ENCODE measurements around the gene OR52E1. TPM values are rescaled to one million over a fixed set of nuclear protein-coding genes. Genes with fewer than 3 reads are reported as not detected.

Gene OR52E1
- total RNA-seq, 4 donors from 2014 or later: not detected

DNA sequence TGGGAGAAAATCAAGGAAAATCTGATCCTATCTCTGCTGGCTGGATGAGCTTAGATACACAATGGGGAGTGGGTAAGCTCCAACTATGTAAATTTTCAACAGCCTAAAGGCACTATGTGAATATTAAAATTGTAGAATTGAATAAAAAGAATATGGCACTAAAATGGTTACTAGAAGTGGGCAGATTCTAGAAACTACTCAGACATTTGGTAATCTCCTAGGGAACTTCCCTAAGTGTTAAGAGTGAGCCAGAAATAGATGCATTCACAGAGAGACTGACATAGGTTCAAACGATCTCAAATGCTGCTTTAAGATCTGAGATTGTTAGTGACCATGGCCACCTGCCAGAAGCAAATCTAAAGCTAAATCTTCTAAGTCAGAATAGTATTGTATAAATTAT is 4.3 kb upstream of the OR52E1 start:
- H3K4me1 ChIP-seq: no peaks in the 10 kb centered on the region
- H3K36me3 ChIP-seq: no peaks in the 10 kb centered on the region
- H3K27ac ChIP-seq: no peak overlapping the region
- no peak for TF ChIP-seq POLR2A (IDR thresholded peaks at IDR 0.05)
- TF ChIP-seq, protein P1, sequence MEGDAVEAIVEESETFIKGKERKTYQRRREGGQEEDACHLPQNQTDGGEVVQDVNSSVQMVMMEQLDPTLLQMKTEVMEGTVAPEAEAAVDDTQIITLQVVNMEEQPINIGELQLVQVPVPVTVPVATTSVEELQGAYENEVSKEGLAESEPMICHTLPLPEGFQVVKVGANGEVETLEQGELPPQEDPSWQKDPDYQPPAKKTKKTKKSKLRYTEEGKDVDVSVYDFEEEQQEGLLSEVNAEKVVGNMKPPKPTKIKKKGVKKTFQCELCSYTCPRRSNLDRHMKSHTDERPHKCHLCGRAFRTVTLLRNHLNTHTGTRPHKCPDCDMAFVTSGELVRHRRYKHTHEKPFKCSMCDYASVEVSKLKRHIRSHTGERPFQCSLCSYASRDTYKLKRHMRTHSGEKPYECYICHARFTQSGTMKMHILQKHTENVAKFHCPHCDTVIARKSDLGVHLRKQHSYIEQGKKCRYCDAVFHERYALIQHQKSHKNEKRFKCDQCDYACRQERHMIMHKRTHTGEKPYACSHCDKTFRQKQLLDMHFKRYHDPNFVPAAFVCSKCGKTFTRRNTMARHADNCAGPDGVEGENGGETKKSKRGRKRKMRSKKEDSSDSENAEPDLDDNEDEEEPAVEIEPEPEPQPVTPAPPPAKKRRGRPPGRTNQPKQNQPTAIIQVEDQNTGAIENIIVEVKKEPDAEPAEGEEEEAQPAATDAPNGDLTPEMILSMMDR (IDR thresholded peaks at IDR 0.05): no peak
- no peak for DNase-seq
- H3K9me3 ChIP-seq: no peaks in the 10 kb centered on the region
- H3K27me3 ChIP-seq: no peaks in the 10 kb centered on the region
- no peak overlapping the region for H3K4me3 ChIP-seq

DNA sequence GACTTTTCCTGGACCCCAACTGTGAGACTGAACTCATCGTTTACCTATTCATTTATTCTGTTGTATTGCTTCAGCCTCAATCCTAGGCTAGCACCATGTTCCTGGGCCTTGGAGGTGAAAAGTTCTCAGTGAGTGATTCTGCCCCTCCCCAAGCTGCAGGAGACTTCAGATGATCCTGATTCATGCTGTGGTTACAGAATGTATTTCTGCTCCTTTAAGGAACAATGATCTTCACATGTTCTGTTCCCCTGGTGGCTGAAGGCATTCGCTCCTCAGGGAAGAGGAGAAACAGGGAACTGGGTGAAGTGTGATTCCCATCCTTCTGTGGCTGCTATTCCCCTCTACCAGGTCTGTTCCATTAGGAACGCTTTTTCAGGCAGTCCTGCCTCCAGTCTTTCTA is 2.4 kb downstream of the OR52E1 start:
- Histone ChIP-seq H3K36me3 (no peaks in the 10 kb centered on the region), H3K4me1 (no peaks in the 10 kb centered on the region), H3K27ac (no peak overlapping the region), H3K4me3 (no peak overlapping the region), H3K27me3 (no peaks in the 10 kb centered on the region), H3K9me3 (no peaks in the 10 kb centered on the region)
- DNase-seq: no peak
- TF ChIP-seq, protein P1 (IDR thresholded peaks at IDR 0.05): no peak
- no peak for TF ChIP-seq POLR2A (IDR thresholded peaks at IDR 0.05)

DNA sequence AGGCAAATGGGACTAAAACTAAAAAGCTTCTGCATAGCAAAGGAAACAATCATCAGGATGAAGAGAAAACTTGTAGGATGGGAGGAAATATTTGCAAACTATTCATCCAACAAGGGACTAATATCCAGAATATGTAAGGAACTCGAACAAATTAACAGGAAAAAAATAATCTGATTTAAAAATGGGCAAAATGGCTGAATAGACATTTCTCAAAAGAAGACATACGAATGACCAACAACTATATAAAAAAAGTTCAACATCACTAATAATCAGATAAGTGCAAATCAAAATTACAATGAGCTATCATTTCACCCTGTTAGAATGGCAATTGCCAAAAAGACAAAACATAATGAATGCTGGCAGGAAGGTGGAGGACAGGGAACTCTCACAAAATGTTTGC is 12.0 kb downstream of the OR52E1 start:
- TF ChIP-seq POLR2A (IDR thresholded peaks at IDR 0.05): no peak
- TF ChIP-seq, protein P1 (IDR thresholded peaks at IDR 0.05): no peak
- Histone ChIP-seq H3K36me3 (no peaks in the 10 kb centered on the region), H3K27ac (no peak overlapping the region), H3K27me3 (no peaks in the 10 kb centered on the region), H3K4me1 (no peaks in the 10 kb centered on the region), H3K9me3 (no peaks in the 10 kb centered on the region), H3K4me3 (no peak overlapping the region)
- DNase-seq: no peak

GRCh38 chr11:5083602-5084001 is 14.2 kb downstream of the OR52E1 start:
- H3K27me3 ChIP-seq: no peaks in the 10 kb centered on the region
- no peak overlapping the region for H3K27ac ChIP-seq
- DNase-seq: no peak
- no peak overlapping the region for H3K4me3 ChIP-seq
- no peaks in the 10 kb centered on the region for H3K36me3 ChIP-seq
- H3K9me3 ChIP-seq: no peaks in the 10 kb centered on the region
- no peak for TF ChIP-seq POLR2A (IDR thresholded peaks at IDR 0.05)
- TF ChIP-seq, protein P1 (IDR thresholded peaks at IDR 0.05): no peak
- H3K4me1 ChIP-seq: no peaks in the 10 kb centered on the region

- no peak for DNase-seq
- TF ChIP-seq, protein P1 (IDR thresholded peaks at IDR 0.05): no peak
- TF ChIP-seq POLR2A (IDR thresholded peaks at IDR 0.05): no peak
- no peaks in the 10 kb centered on the region for H3K9me3 ChIP-seq
- no peaks in the 10 kb centered on the region for H3K4me1 ChIP-seq
- H3K36me3 ChIP-seq: no peaks in the 10 kb centered on the region
- no peaks in the 10 kb centered on the region for H3K27me3 ChIP-seq
- H3K27ac ChIP-seq: no peak overlapping the region
- no peak overlapping the region for H3K4me3 ChIP-seq
These were observed 19.2 kb downstream of the OR52E1 start for GRCh38 chr11:5088556-5088955.

DNA sequence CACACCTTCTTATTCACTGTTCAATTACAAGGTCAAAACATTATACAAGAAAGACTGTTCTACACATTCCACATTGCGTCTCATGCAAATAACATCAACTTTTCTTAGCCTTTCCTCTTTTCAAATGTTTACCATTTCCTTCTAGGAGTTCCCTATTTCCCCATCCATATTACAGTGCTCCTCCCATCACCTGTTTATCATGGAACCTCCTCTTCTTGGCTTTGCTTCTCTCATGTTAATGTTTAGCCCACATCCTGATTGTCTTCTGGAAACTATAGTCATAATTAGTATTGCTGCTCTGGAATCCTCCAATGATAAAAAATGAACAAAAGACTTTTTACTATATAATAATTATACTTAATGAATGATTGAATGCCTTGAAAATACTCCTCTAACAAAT is 21.3 kb downstream of the OR52E1 start:
- Histone ChIP-seq H3K4me1 (no peaks in the 10 kb centered on the region), H3K27me3 (no peaks in the 10 kb centered on the region), H3K9me3 (no peaks in the 10 kb centered on the region), H3K4me3 (no peak overlapping the region), H3K27ac (no peak overlapping the region), H3K36me3 (no peaks in the 10 kb centered on the region)
- TF ChIP-seq, protein P1 (IDR thresholded peaks at IDR 0.05): no peak
- TF ChIP-seq POLR2A (IDR thresholded peaks at IDR 0.05): no peak
- DNase-seq: no peak

Data from Peyer's patch (tissue), 4 donors.